ENCODE measurements around the gene HFE.
A peak's percentile ranks its signal among the peaks of the same experiment; 100 is the strongest.
"Not testable (repeated sequence)": the region's sequence is repeated elsewhere in the genome, so short reads cannot be mapped to it uniquely, and the experiment has no call there.

Gene HFE

GRCh38 chr6:26087284-26088115 lies at the start of gene HFE:
Gene HFE, plus strand, starts transcription at chr6:26087429. Its CDS starts 12 bp downstream, at chr6:26087441.
- no peaks in the 10 kb centered on the region for H3K9me3 Mint-ChIP-seq
- no peaks in the 10 kb centered on the region for H3K27me3 Mint-ChIP-seq
- peaks cover 33% of the 10 kb centered on the region for H3K4me1 Mint-ChIP-seq (ENCODE audit: low read depth)
- H3K36me3 Mint-ChIP-seq (ENCODE audit: low read depth), result no peaks in the 10 kb centered on the region
- H3K27ac Mint-ChIP-seq, result peak within 1 kb of the TSS; percentile 87
- peak within 1 kb of the TSS; percentile 81 for H3K4me3 Mint-ChIP-seq
- peak; percentile 52 for DNase-seq

- peaks cover 30% of the 10 kb centered on the region for H3K4me1 Mint-ChIP-seq (ENCODE audit: low read depth)
- H3K4me3 Mint-ChIP-seq, result no peak overlapping the region
- H3K27me3 Mint-ChIP-seq, result no peaks in the 10 kb centered on the region
- H3K36me3 Mint-ChIP-seq (ENCODE audit: low read depth), result peaks cover 4% of the 10 kb centered on the region
- H3K9me3 Mint-ChIP-seq, result no peaks in the 10 kb centered on the region
- no peak for DNase-seq
- H3K27ac Mint-ChIP-seq, result no peak overlapping the region
Measured at GRCh38 chr6:26041946-26042345, 45.3 kb upstream of the HFE start.

GRCh38 chr6:26043384-26044139 lies 43.7 kb upstream of the HFE start:
- Mint-ChIP-seq H3K27ac (peak overlapping the region; percentile 99), H3K36me3 (ENCODE audit: low read depth) (peaks cover 4% of the 10 kb centered on the region), H3K4me1 (ENCODE audit: low read depth) (peaks cover 30% of the 10 kb centered on the region), H3K9me3 (no peaks in the 10 kb centered on the region), H3K4me3 (peak overlapping the region; percentile 85), H3K27me3 (no peaks in the 10 kb centered on the region)
- DNase-seq, result peak; percentile 78

- peak; percentile 54 for DNase-seq
- Mint-ChIP-seq H3K27me3 (no peaks in the 10 kb centered on the region), H3K36me3 (ENCODE audit: low read depth) (peaks cover 4% of the 10 kb centered on the region), H3K9me3 (no peaks in the 10 kb centered on the region), H3K4me1 (ENCODE audit: low read depth) (peaks cover 30% of the 10 kb centered on the region), H3K4me3 (peak overlapping the region; percentile 85), H3K27ac (peak overlapping the region; percentile 99)
Measured at GRCh38 chr6:26044140-26045064, 42.8 kb upstream of the HFE start.

- H3K27me3 Mint-ChIP-seq, result no peaks in the 10 kb centered on the region
- H3K27ac Mint-ChIP-seq, result peak overlapping the region; percentile 99
- no peaks in the 10 kb centered on the region for H3K9me3 Mint-ChIP-seq
- H3K4me3 Mint-ChIP-seq, result peak overlapping the region; percentile 85
- H3K4me1 Mint-ChIP-seq (ENCODE audit: low read depth), result peaks cover 30% of the 10 kb centered on the region
- peaks cover 4% of the 10 kb centered on the region for H3K36me3 Mint-ChIP-seq (ENCODE audit: low read depth)
- DNase-seq, result peak; percentile 75
Measured at GRCh38 chr6:26045065-26045927, 41.9 kb upstream of the HFE start.

GRCh38 chr6:26045928-26046368 lies 41.3 kb upstream of the HFE start:
- Mint-ChIP-seq H3K9me3 (no peaks in the 10 kb centered on the region), H3K27me3 (no peaks in the 10 kb centered on the region), H3K4me3 (peak overlapping the region; percentile 85), H3K27ac (peak overlapping the region; percentile 99), H3K4me1 (ENCODE audit: low read depth) (peaks cover 30% of the 10 kb centered on the region), H3K36me3 (ENCODE audit: low read depth) (peaks cover 4% of the 10 kb centered on the region)
- DNase-seq, result no peak

- H3K9me3 Mint-ChIP-seq; H3K27ac Mint-ChIP-seq; H3K4me3 Mint-ChIP-seq; DNase-seq; H3K36me3 Mint-ChIP-seq (ENCODE audit: low read depth); H3K27me3 Mint-ChIP-seq: not testable (repeated sequence)
- H3K4me1 Mint-ChIP-seq (ENCODE audit: low read depth), result peaks cover 30% of the 10 kb centered on the region
Measured at GRCh38 chr6:26047329-26047728, 39.9 kb upstream of the HFE start.

- H3K27ac Mint-ChIP-seq, result no peak overlapping the region
- no peak overlapping the region for H3K4me3 Mint-ChIP-seq
- DNase-seq, result no peak
- H3K9me3 Mint-ChIP-seq, result no peaks in the 10 kb centered on the region
- peaks cover 4% of the 10 kb centered on the region for H3K36me3 Mint-ChIP-seq (ENCODE audit: low read depth)
- H3K27me3 Mint-ChIP-seq, result no peaks in the 10 kb centered on the region
- peaks cover 27% of the 10 kb centered on the region for H3K4me1 Mint-ChIP-seq (ENCODE audit: low read depth)
Measured at GRCh38 chr6:26048590-26048989, 38.6 kb upstream of the HFE start.

GRCh38 chr6:26051665-26052310 lies 35.4 kb upstream of the HFE start:
- Mint-ChIP-seq H3K4me3 (no peak overlapping the region), H3K9me3 (no peaks in the 10 kb centered on the region), H3K27me3 (no peaks in the 10 kb centered on the region), H3K4me1 (ENCODE audit: low read depth) (peaks cover 26% of the 10 kb centered on the region), H3K36me3 (ENCODE audit: low read depth) (peaks cover 11% of the 10 kb centered on the region), H3K27ac (no peak overlapping the region)
- no peak for DNase-seq

- Mint-ChIP-seq H3K4me1 (ENCODE audit: low read depth) (peaks cover 30% of the 10 kb centered on the region), H3K36me3 (ENCODE audit: low read depth) (peaks cover 11% of the 10 kb centered on the region), H3K27ac (peak overlapping the region; percentile 11)
- H3K27me3 Mint-ChIP-seq, H3K9me3 Mint-ChIP-seq, H3K4me3 Mint-ChIP-seq, DNase-seq: not testable (repeated sequence)
Measured at GRCh38 chr6:26052762-26053250, 34.4 kb upstream of the HFE start.

- no peak for DNase-seq
- Mint-ChIP-seq H3K4me3 (peak overlapping the region; percentile 85), H3K27ac (peak overlapping the region; percentile 97), H3K9me3 (no peaks in the 10 kb centered on the region), H3K4me1 (ENCODE audit: low read depth) (peaks cover 30% of the 10 kb centered on the region), H3K27me3 (no peaks in the 10 kb centered on the region), H3K36me3 (ENCODE audit: low read depth) (peaks cover 11% of the 10 kb centered on the region)
Measured at GRCh38 chr6:26053992-26054780, 33.0 kb upstream of the HFE start.

All from activated T-cell treated with anti-CD3 and anti-CD28 coated beads, Interleukin-2, amount 50 U/mL, for 24 hours (primary cell).